Measurements from ENCODE around the gene CSGALNACT2.

- no peak for TF ChIP-seq CTCF (IDR thresholded peaks at IDR 0.05)
- TF ChIP-seq EP300 (IDR thresholded peaks at IDR 0.05; ENCODE audit: borderline replicate concordance in 1 of 2, low read depth in 1 of 2, low read length in 1 of 2): no peak
- TF ChIP-seq RAD21 (IDR thresholded peaks at IDR 0.05; ENCODE audit: low read length): no peak
- no peak for TF ChIP-seq TAF1 (IDR thresholded peaks at IDR 0.05; ENCODE audit: borderline replicate concordance, low read depth, low read length)
- TF ChIP-seq NRF1 (IDR thresholded peaks at IDR 0.05; ENCODE audit: low read depth, low read length): no peak
- no peak for TF ChIP-seq MAX (IDR thresholded peaks at IDR 0.05; ENCODE audit: low read depth)
- TF ChIP-seq USF2 (IDR thresholded peaks at IDR 0.05; ENCODE audit: borderline replicate concordance, low read depth, low read length): no peak
- TF ChIP-seq MXI1 (IDR thresholded peaks at IDR 0.05; ENCODE audit: low read depth, low read length): no peak
- no peak for TF ChIP-seq REST (IDR thresholded peaks at IDR 0.05; ENCODE audit: low read depth, low read length)
Observed at GRCh38 chr10:43204042-43204942, 66.0 kb downstream of the CSGALNACT2 start.

All from SK-N-SH (cell line).